NB4 (cell line): ENCODE results near the gene TCF7L2.

Experiments
- DNase-seq: peaks from one replicate; pipeline ENCODE4 v3.0.0; 2010; ENCODE audit warnings: low read depth
- H3K4me3 ChIP-seq: one replicate; pipeline ENCODE4 v1.5.1; 2011; ENCODE audit warnings: mild to moderate bottlenecking, low read depth, low read length, moderate library complexity
- MYC ChIP-seq: IDR thresholded peaks from 2 replicates; pipeline ENCODE4 v1.6.1; 2011; ENCODE audit warnings: low read depth, low read length
- POLR2A ChIP-seq: IDR thresholded peaks from 2 replicates; pipeline ENCODE4 v1.6.1; 2011; ENCODE audit warnings: mild to moderate bottlenecking; ENCODE audit not compliant: insufficient read length; ENCODE audit errors: extremely low read depth
- TF ChIP-seq, protein P1 (sequence below): IDR thresholded peaks from 2 replicates; pipeline ENCODE4 v1.6.1; 2011; ENCODE audit warnings: low read depth, low read length
- TF ChIP-seq, protein P2 (sequence below): IDR thresholded peaks from one replicate; pipeline ENCODE4 v1.5.1; 2012; ENCODE audit warnings: low read depth, low read length

Gene TCF7L2

DNA sequence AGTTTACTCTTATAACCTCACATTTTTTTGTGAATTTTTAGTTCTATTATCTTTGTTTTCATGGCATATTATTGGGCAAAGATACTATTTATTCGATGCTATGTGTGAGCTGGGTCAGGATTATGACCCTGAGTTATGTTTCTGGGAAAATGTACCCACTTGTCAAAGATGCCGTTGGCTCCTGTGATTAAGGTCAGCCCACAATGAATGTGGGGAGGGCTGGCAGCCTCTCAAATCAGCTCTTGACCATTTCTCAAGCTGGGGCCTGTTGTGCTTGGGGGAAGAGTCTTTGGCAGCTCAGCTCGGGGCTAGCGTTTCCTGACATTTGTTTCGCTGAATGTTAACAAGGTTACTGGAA lies 97.5 kb downstream of the TCF7L2 start:
- no peak for DNase-seq
- no peak overlapping the region for H3K4me3 ChIP-seq
- TF ChIP-seq, protein P1, sequence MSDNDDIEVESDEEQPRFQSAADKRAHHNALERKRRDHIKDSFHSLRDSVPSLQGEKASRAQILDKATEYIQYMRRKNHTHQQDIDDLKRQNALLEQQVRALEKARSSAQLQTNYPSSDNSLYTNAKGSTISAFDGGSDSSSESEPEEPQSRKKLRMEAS, result no peak
- TF ChIP-seq, protein P2, sequence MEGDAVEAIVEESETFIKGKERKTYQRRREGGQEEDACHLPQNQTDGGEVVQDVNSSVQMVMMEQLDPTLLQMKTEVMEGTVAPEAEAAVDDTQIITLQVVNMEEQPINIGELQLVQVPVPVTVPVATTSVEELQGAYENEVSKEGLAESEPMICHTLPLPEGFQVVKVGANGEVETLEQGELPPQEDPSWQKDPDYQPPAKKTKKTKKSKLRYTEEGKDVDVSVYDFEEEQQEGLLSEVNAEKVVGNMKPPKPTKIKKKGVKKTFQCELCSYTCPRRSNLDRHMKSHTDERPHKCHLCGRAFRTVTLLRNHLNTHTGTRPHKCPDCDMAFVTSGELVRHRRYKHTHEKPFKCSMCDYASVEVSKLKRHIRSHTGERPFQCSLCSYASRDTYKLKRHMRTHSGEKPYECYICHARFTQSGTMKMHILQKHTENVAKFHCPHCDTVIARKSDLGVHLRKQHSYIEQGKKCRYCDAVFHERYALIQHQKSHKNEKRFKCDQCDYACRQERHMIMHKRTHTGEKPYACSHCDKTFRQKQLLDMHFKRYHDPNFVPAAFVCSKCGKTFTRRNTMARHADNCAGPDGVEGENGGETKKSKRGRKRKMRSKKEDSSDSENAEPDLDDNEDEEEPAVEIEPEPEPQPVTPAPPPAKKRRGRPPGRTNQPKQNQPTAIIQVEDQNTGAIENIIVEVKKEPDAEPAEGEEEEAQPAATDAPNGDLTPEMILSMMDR, result no peak
- no peak for TF ChIP-seq MYC
- TF ChIP-seq POLR2A, result no peak

DNA sequence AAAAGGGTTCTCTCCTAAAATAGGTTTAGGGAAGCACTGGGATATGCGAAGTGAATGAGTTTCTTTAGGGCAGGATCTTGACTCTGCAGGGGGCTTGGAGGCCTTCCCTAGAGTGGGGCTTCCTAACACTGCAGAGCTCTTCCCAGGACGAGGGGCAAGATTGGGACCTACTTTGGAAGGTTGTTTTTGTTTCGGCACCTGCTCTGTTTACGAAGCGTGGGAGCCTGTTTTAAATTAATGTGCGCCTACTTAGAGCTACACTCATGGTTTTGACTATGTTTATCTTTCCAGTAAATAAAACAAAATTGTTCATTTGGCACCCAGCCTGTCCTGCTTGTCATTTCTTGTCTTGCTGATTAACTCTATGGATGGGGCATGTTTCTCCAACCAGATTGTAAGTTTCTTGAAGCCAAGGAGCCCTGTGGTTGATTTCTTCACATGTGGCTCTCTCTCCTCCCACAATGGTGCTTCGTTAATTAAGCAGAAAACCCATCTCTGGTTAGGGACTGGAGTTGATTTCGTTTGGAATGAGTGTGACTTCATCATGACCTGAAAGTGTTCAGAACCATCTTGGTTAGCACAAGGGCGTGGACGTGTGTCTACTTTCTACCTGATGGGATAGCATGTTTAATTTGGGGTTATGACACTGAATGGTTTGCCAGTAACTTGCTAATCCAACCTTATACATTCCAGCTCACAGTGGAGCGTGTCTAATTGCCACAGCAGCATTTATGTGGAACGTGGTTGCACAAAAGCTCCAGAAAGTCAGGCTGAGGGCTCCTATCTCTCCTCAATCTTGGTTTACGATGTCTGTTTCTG lies 98.1 kb downstream of the TCF7L2 start:
- H3K4me3 ChIP-seq, result no peak overlapping the region
- TF ChIP-seq, protein P1, result no peak
- no peak for TF ChIP-seq POLR2A
- TF ChIP-seq, protein P2, result no peak
- DNase-seq, result no peak

DNA sequence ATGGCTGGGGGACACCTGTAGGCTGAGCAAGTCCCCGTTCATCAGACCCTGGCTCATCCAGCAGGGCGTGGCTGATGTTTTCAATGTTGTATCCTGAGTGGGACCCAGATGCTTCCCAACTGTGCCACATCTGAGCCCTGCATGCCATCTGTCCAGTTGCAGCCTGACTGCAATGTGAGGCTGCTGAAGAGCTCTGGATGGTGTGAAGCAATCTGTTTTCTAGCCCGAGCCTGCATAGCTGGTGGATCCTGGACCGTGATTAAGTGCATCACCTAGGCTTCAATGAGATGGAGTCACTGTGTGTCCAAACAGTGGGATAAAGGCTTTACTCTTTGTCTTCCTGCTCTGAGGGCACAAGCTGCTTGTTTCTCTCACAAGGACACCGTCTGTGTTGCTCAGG lies 99.8 kb downstream of the TCF7L2 start:
- TF ChIP-seq MYC (no peak), POLR2A (no peak)
- TF ChIP-seq, protein P2, result no peak
- TF ChIP-seq, protein P1, result no peak
- no peak overlapping the region for H3K4me3 ChIP-seq
- DNase-seq, result no peak

DNA sequence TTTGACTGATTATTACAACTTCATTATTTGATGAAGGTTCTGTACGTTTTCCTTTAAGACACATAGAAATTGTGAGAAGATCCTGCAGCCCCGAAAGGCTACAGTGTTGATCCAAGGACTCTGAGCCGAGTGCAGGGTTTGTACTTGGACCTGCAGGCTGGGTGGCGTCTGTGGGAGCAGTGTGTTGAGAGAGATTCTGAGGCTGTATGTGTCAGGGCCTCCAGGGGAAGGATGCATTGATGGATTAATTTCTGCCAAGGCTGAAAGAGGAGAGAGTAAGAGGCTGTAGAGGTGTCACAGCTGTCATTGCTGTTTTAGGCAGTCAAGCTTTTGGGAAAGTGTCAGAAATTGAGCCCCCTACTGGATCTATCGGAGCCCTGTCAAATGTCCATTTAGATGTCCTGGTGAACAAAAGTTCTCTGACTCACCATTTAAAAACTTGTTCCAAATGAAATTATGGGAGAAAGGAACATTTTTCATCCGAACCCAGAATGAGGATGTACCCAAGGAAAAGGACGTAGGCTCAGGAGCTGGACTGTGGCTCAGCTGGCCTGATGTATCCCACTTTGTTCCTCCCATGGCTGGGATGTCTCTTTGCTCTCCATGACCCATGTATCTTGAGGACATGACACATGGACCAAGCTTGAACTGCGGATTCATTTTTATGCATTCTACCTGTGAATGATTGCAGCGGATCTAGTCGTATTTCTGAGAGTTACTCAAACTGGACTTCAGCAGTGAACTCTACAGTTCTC lies 102.2 kb downstream of the TCF7L2 start:
- no peak for TF ChIP-seq MYC
- TF ChIP-seq, protein P2, result peak; percentile 48
- no peak overlapping the region for H3K4me3 ChIP-seq
- DNase-seq, result peak; percentile 26

DNA sequence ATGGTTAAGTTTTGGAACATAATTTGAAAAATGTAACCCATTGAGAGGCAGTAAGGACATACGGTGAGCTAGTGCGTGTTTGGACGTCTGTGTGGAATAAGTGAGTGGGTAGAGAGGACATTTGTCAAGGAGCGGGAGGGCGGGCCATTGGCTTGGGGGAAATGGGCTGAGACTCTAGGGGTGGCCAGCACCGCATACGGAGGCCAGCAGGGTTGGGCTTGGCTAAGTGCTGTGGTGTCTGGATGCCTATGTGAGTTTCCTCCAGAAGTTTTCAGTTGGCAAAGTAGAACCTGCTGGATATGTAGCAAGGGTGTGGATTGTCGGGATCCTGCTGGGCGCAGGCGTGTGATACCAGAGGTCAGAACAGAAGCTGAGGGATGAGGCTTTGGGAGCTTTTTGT lies 103.0 kb downstream of the TCF7L2 start:
- no peak overlapping the region for H3K4me3 ChIP-seq
- no peak for DNase-seq
- TF ChIP-seq, protein P1, result no peak
- TF ChIP-seq, protein P2, result no peak
